ENCODE measurements around the gene TTC39B.

TTC39B gene

DNA sequence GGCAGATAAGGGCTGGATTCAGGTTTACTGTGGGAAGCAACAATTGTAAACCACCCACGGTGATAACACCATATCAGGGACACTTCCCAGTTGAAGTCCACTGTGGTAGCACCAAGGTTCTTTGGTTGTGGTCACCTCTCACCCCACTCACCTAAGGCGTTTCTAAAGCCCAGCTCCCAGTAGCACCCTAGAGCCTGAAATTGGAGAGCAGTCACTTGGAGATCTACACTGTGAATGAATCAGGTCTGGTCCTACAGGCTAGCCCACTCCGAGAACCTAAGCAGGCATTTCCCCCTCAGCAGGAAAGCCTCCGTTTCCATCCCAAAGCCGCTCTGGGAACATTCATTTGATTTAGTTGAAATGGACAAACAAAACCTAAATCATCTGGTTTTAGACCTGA lies 191.3 kb downstream of the TTC39B start:
- no peak for DNase-seq

GRCh38 chr9:15115041-15115440 lies 192.0 kb downstream of the TTC39B start:
- DNase-seq, result no peak
